GM19023 (cell line): Measurements from ENCODE around the gene PLXNC1.

Source experiments
- ATAC-seq: cut with Tn5 transposase; IDR thresholded peaks from one replicate; pipeline ENCODE4 v1.9.1; 2021; ENCODE audit warnings: mild to moderate bottlenecking, moderate library complexity; ENCODE audit not compliant: unreplicated experiment

Gene PLXNC1

DNA sequence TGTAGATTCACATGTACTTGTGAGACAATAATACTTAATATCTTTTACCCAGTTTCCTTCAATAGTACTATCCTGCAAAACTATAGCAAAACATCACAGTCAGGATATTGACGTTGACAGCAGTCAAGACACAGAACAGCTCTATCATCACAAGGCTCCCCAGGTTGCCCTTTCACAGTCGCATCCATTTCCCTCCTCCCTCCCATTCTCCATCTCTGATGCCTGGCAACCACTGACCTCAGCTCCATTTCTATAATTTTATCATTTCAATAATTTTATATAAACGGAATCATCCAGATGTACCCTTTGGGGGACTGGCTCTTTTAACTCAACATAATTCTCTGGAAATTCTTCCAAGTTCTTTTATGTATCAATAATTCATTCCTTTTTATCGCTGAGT lies 81.5 kb downstream of the PLXNC1 start:
- no peak for ATAC-seq

DNA sequence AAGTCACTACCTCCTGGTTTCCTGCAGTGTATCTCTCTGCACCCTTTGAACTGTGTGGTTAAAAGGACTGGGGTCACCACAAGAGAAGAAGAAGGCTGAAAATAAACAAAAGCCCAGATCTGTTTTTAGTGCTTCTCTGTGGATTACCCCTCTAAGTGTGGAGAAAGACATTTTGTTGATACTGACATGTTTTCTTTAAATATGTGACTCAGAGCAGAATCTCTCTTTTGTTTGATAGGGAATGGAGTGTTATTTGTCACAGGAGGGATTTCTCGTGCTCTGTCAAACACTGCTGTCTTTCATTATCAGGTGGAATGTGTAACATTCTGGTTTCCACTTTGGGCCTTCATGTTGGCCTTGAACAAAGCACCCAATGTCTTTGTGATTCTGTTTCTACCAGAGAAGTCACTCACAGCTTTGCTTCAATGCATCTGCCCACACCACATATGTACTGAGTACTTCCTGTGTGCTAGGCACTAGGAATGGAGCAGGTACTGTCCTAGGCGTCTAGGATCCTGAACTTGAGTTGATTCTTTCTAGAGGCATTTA lies 82.1 kb downstream of the PLXNC1 start:
- no peak for ATAC-seq

DNA sequence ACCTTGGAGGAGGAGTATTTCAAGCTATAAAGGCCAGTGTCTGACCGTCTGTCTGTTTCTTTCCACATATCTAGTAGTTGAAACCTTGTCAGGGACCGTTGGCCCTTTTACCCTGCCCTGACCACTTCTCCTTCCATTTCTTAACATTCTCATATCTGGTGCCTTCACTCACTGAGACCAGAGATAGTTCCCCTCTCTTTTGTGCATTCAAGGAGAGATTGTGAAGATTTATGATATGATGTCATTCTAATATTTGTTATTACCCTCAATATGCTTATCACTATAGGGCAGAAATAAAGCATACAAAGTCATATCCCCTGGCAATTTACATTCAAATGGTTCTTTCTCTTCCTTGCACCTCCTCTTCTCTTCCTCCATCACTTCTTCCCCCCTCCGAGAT lies 83.3 kb downstream of the PLXNC1 start:
- no peak for ATAC-seq

DNA sequence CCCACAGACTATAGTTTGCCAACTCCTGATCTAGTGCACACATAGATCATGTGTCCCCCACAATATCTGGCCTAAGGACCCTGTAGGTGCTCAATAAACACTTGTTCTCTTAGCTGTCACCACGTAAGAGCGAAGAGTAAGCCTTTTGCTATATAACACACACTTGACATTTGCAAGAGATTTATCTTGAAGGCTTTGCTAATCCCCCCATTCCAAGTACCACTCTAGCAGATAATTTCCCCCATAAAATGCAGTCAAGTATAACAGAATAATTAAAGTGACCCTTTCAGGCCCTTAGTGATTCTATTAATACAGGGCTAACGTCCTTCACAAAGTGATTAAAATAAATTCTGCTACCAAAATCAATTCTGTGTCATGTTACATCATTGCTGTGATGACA lies 87.5 kb downstream of the PLXNC1 start:
- no peak for ATAC-seq

DNA sequence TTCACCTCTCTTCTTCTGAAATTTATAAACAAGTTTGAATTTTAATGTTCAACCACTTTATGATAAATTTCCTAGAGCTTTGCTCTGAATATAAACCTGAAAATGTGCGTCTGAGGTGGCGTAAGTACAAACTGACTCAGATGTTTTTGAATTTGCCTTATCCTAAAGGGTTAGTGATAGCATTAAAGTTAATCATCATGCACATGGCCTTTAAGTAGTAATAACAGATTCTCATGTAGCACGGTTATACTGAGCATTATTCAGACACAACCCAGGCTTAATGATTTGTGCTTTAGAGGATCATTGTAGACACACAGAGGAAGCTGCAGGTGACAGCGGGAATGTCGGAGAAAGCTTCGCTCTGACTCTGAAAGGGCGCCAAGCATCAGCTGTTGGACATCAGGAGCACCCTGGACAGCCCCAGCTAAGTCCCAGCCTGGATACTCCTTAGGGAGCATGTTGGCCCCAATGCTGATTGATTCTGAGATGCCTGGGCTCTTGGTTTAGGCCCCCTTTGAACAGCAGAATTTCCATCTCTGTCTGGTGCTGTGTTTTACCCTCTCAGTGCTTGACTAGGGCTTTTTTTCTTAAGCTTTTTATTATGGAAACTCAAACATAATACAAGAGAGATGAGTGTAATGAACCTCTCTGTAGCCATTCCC lies 91.1 kb downstream of the PLXNC1 start:
- no peak for ATAC-seq

DNA sequence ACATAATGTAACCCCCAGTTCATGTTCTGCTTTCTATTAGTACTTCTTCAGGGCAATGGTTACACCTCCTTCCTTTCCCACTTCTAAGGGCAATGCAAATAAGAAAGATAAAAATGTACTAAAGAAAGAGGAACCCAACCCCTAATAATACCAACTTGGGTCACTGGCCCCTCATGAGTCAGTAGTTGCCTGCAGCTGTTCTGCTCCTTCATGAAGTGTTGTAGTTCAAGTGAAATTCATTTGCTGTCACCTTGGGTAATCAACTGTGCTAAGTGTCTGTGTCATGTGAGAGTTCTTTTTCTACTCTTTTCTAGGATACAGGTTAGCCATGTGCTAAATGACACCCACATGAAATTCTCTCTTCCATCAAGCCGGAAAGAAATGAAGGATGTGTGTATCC lies 91.8 kb downstream of the PLXNC1 start:
- ATAC-seq: peak; percentile 89

DNA sequence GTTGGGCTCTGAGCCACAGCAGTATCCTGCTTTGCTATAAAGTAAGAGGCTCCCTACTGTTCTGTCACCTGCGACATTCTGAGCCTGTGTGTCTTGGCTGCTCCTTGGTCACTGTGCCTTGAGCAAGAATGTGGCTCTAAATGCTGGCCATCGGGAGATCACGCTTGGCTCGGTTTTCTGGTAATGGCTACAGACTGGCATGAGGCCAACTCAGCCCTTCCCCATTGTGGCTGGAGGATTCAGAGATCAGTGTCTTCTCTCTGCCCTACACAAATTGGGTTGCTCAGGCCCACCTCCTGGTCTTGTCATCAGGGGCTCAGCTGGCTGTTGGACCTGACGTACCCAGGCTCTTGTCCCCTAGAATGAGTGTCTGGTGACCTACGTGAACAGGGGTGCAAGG lies 94.5 kb downstream of the PLXNC1 start:
- no peak for ATAC-seq

DNA sequence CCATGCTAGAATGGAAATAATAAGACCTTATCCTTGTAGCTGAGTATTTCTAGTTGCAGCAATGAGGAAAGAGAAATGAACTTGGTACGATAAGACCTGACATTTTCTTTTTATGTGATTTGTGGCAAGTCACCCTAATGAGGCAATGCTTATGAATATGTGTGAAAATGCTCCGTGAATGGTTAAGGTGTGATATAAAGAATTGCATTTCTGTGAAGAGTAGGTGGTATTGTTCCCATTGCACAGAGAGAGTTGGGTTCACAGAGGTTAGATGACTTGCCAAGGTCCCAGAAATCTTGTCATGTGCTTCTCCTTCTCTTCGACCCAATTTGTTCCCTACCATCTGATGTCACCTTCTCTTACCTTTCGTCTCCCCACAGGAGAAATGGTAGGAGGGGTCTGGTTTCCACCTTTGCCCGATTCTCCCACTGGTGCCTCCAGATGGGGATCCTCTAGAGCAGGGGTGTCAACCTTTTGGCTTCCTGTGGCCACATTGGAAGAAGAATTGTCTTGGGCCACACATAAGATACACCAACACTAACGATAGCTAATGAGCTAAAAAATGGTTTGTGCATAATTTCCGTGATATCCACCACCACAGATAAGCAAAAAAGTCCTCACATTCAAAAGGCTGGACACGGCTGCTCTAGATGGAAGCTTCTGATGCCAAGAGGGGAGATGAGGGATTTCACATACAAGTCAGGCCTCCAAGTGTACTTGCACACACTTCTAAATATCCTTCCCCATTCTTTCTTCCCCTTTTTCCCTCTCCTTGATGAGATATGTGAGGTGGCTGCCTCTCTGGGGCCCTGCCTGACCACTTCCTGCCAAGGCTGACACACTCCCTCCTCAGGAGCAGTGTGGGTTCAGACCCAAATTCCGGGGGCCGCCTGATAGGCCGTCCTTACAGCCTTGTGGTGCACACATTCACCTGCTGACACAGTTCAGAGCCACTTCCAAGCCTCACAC lies 96.1 kb downstream of the PLXNC1 start:
- ATAC-seq: no peak

DNA sequence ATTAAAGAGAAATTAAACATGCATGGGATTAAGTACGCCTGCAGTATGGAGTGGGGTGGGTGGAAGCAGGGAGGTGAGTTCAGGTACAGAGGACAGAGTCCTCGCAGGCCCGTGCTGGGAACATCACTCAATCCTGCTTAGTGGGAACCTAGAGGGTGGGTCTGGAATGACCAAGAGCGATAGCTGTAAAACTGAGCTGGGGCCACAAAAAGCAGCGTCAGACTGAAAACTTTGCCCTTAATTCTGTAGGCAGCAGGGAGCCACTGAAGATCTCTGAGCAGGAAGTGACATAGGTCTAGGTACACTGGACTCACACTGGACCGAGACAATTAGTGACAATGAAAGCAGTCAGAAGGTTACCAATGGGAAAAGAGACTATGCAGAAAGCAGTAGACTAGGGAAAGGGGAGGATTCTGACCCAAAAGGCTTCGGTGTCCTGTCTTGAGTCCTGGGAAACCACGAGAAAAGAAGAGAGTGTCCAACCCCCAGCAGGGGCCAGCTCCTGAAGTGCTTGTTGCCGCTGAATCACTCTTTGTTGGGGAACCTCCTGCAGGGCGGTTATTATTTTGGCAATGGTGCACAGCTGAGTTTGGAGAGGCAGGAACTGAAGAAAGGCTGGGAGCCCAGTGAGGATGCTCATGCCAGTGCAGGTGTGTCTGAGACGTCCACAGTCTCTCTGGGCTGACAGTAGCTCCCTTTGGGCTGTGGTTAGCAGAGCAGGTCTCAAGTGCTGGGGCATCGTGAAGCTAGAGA lies 97.4 kb downstream of the PLXNC1 start:
- no peak for ATAC-seq

DNA sequence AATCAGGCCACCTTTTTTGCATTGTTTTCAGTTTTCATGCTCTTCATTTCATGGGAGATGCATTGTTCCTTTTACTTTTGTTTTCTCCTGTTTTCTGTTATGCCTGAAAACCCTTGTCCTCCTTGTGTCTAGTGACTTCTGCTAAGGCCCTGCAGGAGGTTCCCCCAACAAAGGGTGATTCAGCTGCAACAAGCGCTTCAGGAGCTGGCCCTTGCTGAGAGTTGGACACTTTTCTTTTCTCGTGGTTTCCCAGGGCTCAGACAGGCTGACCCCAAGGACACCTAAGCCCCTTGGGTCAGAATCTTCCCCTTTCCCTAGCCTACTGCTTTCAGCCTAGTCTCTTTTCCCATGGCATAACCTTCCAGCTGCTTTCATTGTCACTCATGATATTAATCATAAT lies 98.9 kb downstream of the PLXNC1 start:
- ATAC-seq: no peak

DNA sequence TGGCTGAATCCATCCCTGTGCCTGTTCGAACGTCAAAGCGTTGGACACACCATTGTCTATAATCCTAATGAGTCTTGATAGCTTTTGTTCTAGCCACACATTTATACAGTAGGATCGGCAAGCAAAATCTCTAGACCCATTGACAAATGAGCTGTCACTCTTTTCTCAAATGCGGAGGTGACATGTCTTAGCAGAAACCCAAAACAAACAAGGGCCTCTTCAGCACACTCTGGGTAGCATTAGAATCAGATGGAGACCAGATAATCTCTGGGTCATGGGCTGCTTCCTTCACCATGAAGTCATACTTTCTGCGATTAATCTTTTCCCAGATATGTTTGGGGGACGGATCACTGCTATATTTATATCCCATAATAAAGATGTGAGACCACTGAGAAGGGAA lies 100.2 kb downstream of the PLXNC1 start:
- ATAC-seq: no peak

DNA sequence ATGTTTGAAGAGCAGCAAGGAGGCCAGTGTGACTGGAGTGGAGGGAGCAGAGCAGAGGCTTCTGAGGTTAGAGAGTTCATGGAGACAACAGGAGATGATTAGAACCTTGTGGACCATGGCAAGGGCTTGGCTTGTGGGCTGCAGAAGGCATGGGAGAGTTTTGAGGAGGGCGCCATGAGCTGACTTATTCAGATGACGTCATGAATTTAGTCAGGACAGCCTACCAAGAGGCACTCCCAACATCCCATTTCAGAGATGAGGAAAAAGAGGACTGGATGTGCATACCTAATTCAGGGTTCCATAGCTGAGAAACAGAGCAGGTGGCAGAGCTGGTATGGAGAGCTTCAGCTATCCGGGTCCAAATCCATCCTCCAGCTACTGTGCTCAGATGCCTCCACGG lies 101.8 kb downstream of the PLXNC1 start:
- no peak for ATAC-seq

DNA sequence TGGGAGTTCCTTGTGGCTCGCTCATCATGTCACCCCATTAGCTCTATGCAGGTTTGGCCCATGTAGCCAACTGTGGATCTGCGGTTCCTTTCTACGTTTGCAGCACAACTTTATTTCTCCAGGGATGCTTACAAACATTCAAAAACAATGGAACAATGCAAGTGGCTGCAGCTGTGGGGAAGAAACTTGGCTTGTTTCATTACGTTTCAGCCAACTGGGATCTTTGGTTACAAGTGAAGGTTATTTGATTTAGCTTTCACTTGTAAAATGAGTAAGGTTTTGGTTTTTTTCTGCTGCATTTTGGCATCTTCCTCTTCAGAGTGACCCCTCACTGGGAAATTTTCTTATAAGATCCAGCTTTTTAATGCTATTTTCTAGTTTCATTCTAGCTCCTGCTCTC lies 105.9 kb downstream of the PLXNC1 start:
- no peak for ATAC-seq

DNA sequence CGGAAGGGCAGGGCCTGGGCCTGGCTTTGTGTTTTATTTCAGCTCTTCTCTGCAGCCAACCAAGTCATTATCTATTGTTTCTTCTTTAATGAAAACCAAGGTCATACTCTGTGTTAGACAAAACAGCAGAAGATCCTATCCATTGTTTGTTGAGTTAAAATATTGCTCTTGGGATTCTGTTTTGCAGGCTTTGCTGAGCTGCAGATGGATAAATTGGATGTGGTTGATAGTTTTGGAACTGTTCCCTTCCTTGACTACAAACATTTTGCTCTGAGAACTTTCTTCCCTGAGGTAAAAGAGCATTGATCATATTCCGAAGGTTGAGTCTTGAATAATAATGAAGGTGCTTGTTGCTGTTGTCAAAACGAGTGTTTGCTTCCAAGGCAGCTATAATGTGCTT lies 106.6 kb downstream of the PLXNC1 start:
- ATAC-seq: no peak

DNA sequence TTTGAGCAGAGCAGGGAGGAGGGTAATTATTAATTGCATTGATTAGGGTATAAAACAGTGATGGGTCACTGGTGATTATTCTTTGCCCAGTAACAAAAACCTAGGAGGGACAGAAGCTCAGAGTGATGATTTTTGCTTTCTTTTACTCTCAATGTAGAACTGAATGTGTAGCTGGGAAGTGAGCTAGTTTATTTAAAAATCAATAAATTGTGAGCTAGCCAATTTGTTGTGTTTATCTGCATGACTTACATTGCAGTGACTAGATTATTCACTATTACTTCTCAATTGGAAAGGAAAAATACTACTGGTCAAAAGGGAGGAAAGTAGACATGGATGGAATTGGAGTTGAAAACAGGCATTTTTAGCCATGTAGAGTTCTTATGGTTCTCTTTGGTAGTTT lies 107.1 kb downstream of the PLXNC1 start:
- ATAC-seq: no peak

DNA sequence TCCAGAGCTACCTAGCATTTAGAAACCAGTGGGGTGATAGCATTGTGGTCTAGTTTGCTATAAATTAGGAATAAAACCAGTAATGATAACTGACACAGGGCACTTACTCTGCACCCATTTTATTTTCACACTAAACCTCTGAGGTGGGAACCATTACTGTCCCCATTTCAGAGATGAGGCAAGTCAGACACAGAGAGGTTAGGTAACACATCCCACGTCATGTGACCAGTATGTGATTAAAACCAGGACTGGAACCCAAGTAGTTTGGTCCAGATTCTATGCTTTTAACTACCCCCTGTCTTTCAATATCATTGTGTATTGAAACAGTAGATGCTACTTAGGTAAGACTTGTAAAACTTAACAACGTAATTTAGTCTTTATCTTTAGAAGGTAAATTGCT lies 110.2 kb downstream of the PLXNC1 start:
- ATAC-seq: peak; percentile 49

DNA sequence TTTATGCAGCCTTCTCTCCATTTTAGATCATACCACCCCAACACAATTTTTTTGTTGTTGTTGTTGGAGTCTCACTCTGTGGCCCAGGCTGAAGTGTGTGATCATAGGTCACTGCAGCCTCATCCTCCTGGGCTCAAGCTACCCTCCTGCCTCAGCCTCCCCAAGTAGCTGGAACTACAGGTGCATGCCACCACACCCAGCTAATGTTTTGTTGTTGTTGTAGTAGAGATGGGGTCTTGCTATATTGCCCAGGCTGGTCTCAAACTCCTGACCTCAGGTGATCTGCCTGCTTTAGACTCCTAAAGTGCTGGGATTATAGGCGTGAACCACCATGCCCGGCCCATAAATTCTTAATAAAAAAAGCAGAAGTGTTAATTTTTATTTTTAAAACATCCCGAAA lies 111.6 kb downstream of the PLXNC1 start:
- ATAC-seq: no peak

DNA sequence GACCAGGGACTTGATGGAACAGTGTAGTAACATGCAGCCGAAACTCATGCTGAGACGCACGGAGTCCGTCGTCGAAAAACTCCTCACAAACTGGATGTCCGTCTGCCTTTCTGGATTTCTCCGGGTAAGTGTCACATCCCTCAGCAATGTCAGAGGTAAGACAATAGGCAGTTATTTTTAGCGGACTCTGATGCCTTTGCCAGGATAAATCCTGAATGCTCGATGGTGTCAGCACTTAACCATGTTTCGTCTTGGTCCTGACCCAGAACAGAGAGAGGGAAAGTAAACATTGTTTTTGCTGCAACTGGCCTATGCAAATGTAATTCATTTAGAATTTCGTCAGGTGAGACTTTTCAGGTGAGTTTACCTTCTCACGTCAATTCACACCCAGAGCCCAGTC lies 112.3 kb downstream of the PLXNC1 start:
- ATAC-seq: no peak

DNA sequence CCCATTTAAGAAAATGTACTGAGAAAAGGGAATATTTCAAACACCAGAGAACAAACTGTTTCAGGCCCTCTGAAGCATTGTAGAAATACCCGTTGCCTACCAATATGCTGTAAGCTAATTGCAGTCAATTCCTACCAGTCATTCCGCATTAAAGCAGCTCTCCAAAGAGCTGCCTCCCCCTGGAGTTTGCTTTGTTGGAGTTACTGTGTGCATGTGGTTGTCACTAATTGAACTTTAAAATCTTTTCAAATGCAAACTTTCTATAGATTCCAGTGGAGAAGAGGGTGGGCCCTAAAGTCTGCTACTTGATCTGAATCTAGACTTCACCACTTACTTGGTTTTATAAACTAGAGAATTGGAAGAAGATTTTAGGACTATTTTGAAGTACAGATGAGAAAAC lies 112.7 kb downstream of the PLXNC1 start:
- no peak for ATAC-seq

DNA sequence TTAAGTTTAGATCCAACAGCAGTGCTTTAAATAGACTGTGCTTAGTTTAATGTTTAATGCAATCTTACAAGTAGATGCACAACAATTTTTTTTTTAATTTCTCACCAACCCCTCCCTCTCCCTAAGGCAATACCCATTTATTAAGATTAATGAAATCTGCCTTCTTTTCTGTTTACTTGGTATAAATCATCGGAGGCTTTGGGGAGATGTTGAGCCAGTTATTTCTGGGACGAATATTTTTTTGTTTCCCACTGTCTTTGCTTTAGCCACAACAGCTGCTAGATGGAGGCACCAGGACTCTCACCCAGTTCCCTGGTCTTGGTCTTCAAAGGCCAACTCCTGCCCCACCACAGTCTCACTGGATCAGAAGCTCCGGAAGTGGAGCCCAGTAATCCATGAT lies 113.4 kb downstream of the PLXNC1 start:
- ATAC-seq: no peak

DNA sequence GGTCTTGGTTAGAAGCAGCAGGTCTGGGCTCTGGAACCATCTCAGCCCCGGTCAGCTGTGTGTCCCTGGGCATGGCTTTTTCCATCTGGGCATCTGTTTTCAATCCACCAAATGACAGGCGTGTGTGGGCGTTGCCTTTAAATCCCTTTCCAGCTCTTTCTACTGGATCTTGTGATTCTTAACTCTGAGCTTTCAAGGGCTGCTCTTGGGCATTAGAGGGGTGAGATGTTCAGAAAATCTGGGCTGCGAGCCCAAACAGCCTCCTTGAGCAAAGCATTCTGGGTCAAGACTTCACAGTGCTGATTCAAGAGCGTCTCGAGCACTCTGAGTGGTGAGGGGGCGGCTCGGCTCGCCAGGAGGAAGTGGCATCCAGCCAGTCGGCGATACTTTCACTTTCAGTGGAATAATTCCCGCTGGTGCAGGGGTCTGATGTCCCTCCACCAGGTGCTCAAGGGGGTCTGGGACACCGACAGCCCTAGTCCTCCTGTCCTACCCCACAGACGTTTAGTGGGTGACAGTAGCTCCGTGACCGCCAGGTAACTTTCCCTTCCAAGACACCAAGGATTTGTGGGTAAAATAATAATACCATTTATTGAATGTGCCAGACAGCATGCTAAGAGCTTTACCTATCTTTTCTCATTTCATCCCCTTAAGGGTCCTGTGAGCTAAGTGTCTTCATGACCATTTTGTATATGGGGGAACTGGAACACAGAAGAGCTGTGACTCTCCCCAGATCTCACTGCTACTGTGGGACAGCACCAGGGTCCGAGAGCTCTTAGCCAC lies 114.0 kb downstream of the PLXNC1 start:
- peak; percentile 45 for ATAC-seq
